Urinary bladder (tissue), 4 donors: ENCODE measurements around the gene OR8B4. TPM values are rescaled to one million over a fixed set of nuclear protein-coding genes. Genes with fewer than 3 reads are reported as not detected.
"Not testable (repeated sequence)": the region's sequence is repeated elsewhere in the genome, so short reads cannot be mapped to it uniquely, and the experiment has no call there.

Source experiments
- DNase-seq: peaks from one replicate; pipeline ENCODE4 v3.0.0-alpha.2; 2015; ENCODE audit errors: extremely low spot score
- H3K27ac ChIP-seq: one replicate; pipeline ENCODE4 v1.5.1; 2013; ENCODE audit warnings: low read depth, mild to moderate bottlenecking, moderate library complexity
- H3K36me3 ChIP-seq: one replicate; pipeline ENCODE4 v1.6.1; 2013; ENCODE audit warnings: mild to moderate bottlenecking, moderate library complexity; ENCODE audit not compliant: insufficient read depth
- H3K4me1 ChIP-seq: one replicate; pipeline ENCODE4 v1.6.1; 2013; ENCODE audit warnings: mild to moderate bottlenecking, moderate library complexity; ENCODE audit not compliant: insufficient read depth
- H3K4me3 ChIP-seq: one replicate; pipeline ENCODE4 v1.5.1; 2013; ENCODE audit warnings: low read depth, low read length
- WGBS: extraction: QIAGEN DNeasy Blood & Tissue Kit; methylation state at CpG from one replicate; pipeline ENCODE4 v1.1.7; 2013; 5-methylcytosine and 5-hydroxymethylcytosine counted together
- polyA plus RNA-seq: library from polyadenylated mRNA; stranded (reverse); fragments of 200-250 nt; gene quantifications from one replicate; pipeline ENCODE4 v1.2.3, GENCODE V29; 2013
- total RNA-seq: library from RNA; depleted of rRNA; stranded (reverse); fragments of >200 nt; gene quantifications from one replicate; pipeline ENCODE4 v1.2.3, GENCODE V29; 2014
- donor health status: healthy with polysubstance abuse.
- donor health status: healthy.

Gene OR8B4
- total and polyA plus RNA-seq, 2 donors = not detected

GRCh38 chr11:124384399-124384798 lies 40.3 kb downstream of the OR8B4 start, which contains the start of gene OR8B2:
OR8B2 (minus strand) TSS chr11:124384499; CDS start chr11:124383343, 1,156 bp downstream.
- Histone ChIP-seq H3K27ac (no peak within 1 kb of the TSS), H3K36me3 (no peaks in the 10 kb centered on the region), H3K4me3 (no peak within 1 kb of the TSS), H3K4me1 (no peaks in the 10 kb centered on the region)
- 77% methylated on average over 2 of the region's 2 CpGs for WGBS
- DNase-seq = no peak

GRCh38 chr11:124382857-124383256 lies 41.8 kb downstream of the OR8B4 start:
- not testable (repeated sequence) for H3K27ac ChIP-seq, DNase-seq, H3K36me3 ChIP-seq, H3K4me1 ChIP-seq, H3K4me3 ChIP-seq
- 87% methylated on average over 4 of the region's 6 CpGs for WGBS

DNA sequence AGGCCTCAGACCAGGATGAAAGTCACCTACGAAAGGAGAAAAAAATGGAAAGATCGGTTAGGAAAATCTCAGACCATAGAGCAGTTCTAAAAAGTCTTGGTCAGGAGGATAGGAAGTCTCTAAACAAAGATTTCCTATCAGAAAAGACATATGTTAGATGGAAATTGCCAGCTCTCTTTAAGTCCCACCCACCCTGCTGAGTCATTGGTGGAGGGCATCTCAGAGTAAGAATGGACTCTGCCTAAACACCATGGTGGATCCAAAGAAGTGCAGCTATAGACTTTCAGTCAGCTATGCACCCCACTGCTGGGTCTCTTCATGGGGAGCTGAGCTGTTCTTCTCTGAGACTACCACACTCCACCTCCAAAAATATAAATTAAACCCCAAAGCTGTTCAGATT lies 44.1 kb downstream of the OR8B4 start:
- H3K4me1 ChIP-seq = no peaks in the 10 kb centered on the region
- 94% methylated on average over 2 of the region's 2 CpGs for WGBS
- DNase-seq = no peak
- no peak overlapping the region for H3K27ac ChIP-seq
- H3K4me3 ChIP-seq = no peak overlapping the region
- no peaks in the 10 kb centered on the region for H3K36me3 ChIP-seq

- no peaks in the 10 kb centered on the region for H3K36me3 ChIP-seq
- 75% methylated on average over 3 of the region's 3 CpGs for WGBS
- no peak for DNase-seq
- H3K27ac ChIP-seq = no peak overlapping the region
- no peaks in the 10 kb centered on the region for H3K4me1 ChIP-seq
- no peak overlapping the region for H3K4me3 ChIP-seq
These were observed 48.4 kb downstream of the OR8B4 start for GRCh38 chr11:124376280-124376679.

Other genes with a start within 250 kb of the OR8B4 start
- gene OR10D3, start 241.5 kb downstream of the OR8B4 start, total RNA-seq = not detected
- gene OR10D3, start 241.5 kb downstream of the OR8B4 start, polyA plus RNA-seq = not detected
- gene OR8G1, start 183.8 kb downstream of the OR8B4 start, total RNA-seq = not detected
- not detected for gene OR8G1, start 183.8 kb downstream of the OR8B4 start, polyA plus RNA-seq
- not detected for gene OR8G5, start 168.5 kb downstream of the OR8B4 start, total RNA-seq
- gene OR8G5, start 168.5 kb downstream of the OR8B4 start, polyA plus RNA-seq = not detected
- not detected for gene OR8D1, start 110.9 kb downstream of the OR8B4 start, total RNA-seq
- not detected for gene OR8D1, start 110.9 kb downstream of the OR8B4 start, polyA plus RNA-seq
- gene OR8D2, start 104.7 kb downstream of the OR8B4 start, total RNA-seq = not detected
- not detected for gene OR8D2, start 104.7 kb downstream of the OR8B4 start, polyA plus RNA-seq
- gene OR8B2, start 40.4 kb downstream of the OR8B4 start, total RNA-seq = not detected
- not detected for gene OR8B2, start 40.4 kb downstream of the OR8B4 start, polyA plus RNA-seq
- not detected for gene OR8B3, start 25.8 kb downstream of the OR8B4 start, total RNA-seq
- gene OR8B3, start 25.8 kb downstream of the OR8B4 start, polyA plus RNA-seq = not detected
- not detected for gene OR8B8, start 20.8 kb upstream of the OR8B4 start, total RNA-seq
- not detected for gene OR8B8, start 20.8 kb upstream of the OR8B4 start, polyA plus RNA-seq
- not detected for gene OR8B12, start 118.8 kb upstream of the OR8B4 start, total RNA-seq
- gene OR8B12, start 118.8 kb upstream of the OR8B4 start, polyA plus RNA-seq = not detected
- not detected for gene OR8A1, start 145.1 kb upstream of the OR8B4 start, total RNA-seq
- gene OR8A1, start 145.1 kb upstream of the OR8B4 start, polyA plus RNA-seq = not detected
- gene PANX3, start 186.6 kb upstream of the OR8B4 start, total RNA-seq = not detected
- gene PANX3, start 186.6 kb upstream of the OR8B4 start, polyA plus RNA-seq = not detected
- 25.0 TPM for gene TBRG1, start 198.0 kb upstream of the OR8B4 start, total RNA-seq
- 32.8 TPM for gene TBRG1, start 198.0 kb upstream of the OR8B4 start, polyA plus RNA-seq
- gene SIAE, start 248.9 kb upstream of the OR8B4 start, total RNA-seq = 7.8 TPM
- 11.6 TPM for gene SIAE, start 248.9 kb upstream of the OR8B4 start, polyA plus RNA-seq
- gene SPA17, start 249.0 kb upstream of the OR8B4 start, total RNA-seq = 5.7 TPM
- 4.4 TPM for gene SPA17, start 249.0 kb upstream of the OR8B4 start, polyA plus RNA-seq